Activated B cell treated with CpG ODN at 0.5 μM for 24 hours (primary cell): ENCODE results near the gene ETNPPL. TPM values are rescaled to one million over a fixed set of nuclear protein-coding genes. Genes with fewer than 3 reads are reported as not detected.

ENCODE experiments used
- ATAC-seq: fragments of 200-7000 bp; cut with Tn5 transposase; one replicate; pipeline ENCODE4 v1.10.0; 2021; ENCODE audit warnings: low read depth, mild to moderate bottlenecking, moderate library complexity
- CTCF ChIA-PET: fragments of 350-600 bp; sonication (Branson Sonifier 250); formaldehyde crosslinking; loops from one replicate; lab custom pipeline; 2021; ENCODE audit warnings: antibody characterized with exemption; lab: Charles Lee
- POLR2A ChIA-PET: fragments of 350-600 bp; sonication (Branson Sonifier 250); formaldehyde crosslinking; loops from one replicate; lab custom pipeline; 2021; ENCODE audit warnings: antibody characterized with exemption; lab: Charles Lee
- DNase-seq: peaks from one replicate; pipeline ENCODE4 v3.0.0; 2022
- H3K27ac Mint-ChIP-seq: one replicate; pipeline ENCODE4 v1.8.0; 2020; ENCODE audit warnings: mixed read lengths
- H3K27me3 Mint-ChIP-seq: one replicate; pipeline ENCODE4 v1.8.0; 2021; ENCODE audit warnings: mixed read lengths
- H3K36me3 Mint-ChIP-seq: one replicate; pipeline ENCODE4 v1.8.0; 2021; ENCODE audit warnings: low read depth, mixed read lengths
- H3K4me1 Mint-ChIP-seq: one replicate; pipeline ENCODE4 v1.8.0; 2021; ENCODE audit warnings: mixed read lengths
- H3K4me3 Mint-ChIP-seq: one replicate; pipeline ENCODE4 v1.8.0; 2020; ENCODE audit warnings: mild to moderate bottlenecking, mixed read lengths
- H3K9me3 Mint-ChIP-seq: one replicate; pipeline ENCODE4 v1.8.0; 2020; ENCODE audit warnings: mixed read lengths
- CTCF ChIP-seq: fragments of 200-600 bp; IDR thresholded peaks from one replicate; pipeline ENCODE4 v1.8.0; 2022; ENCODE audit warnings: antibody characterized with exemption, mild to moderate bottlenecking
- intact Hi-C: fragments of 100-400 bp; cut with micrococcal nuclease; formaldehyde crosslinking; loops from one replicate; pipeline ENCODE4 v1.15.1; 2024
- total RNA-seq: library from RNA; stranded (reverse); gene quantifications from 2 replicates; pipeline ENCODE4 v1.2.3, GENCODE V29; 2022

The ETNPPL gene
- total RNA-seq, 1 donor from 2014 or later = not detected

GRCh38 chr4:108787724-108788123 lies 24.9 kb upstream of the ETNPPL start:
- H3K4me1 Mint-ChIP-seq = no peaks in the 10 kb centered on the region

GRCh38 chr4:108787106-108787505 lies 24.3 kb upstream of the ETNPPL start:
- ATAC-seq = no peak
- CTCF ChIA-PET = no interaction called here
- Mint-ChIP-seq H3K36me3 (no peaks in the 10 kb centered on the region), H3K9me3 (no peaks in the 10 kb centered on the region), H3K27me3 (no peaks in the 10 kb centered on the region), H3K4me1 (no peaks in the 10 kb centered on the region), H3K27ac (no peak overlapping the region), H3K4me3 (no peak overlapping the region)
- POLR2A ChIA-PET = no interaction called here
- DNase-seq = no peak
- intact Hi-C loops = no loop called here
- no peak for TF ChIP-seq CTCF

More at GRCh38 chr4:108787724-108788123, 24.9 kb upstream of the ETNPPL start:
- intact Hi-C loops = no loop called here
- ChIA-PET CTCF (no interaction called here), POLR2A (no interaction called here)
- no peak for ATAC-seq
- Mint-ChIP-seq H3K9me3 (no peaks in the 10 kb centered on the region), H3K4me3 (no peak overlapping the region), H3K36me3 (no peaks in the 10 kb centered on the region), H3K27ac (no peak overlapping the region), H3K27me3 (no peaks in the 10 kb centered on the region)
- TF ChIP-seq CTCF = no peak
- DNase-seq = no peak

- DNase-seq (no peak), ATAC-seq (no peak)
- H3K9me3 Mint-ChIP-seq = no peaks in the 10 kb centered on the region
- H3K27me3 Mint-ChIP-seq = no peaks in the 10 kb centered on the region
- no peak for TF ChIP-seq CTCF
- ChIA-PET CTCF (no interaction called here), POLR2A (no interaction called here)
- no peaks in the 10 kb centered on the region for H3K4me1 Mint-ChIP-seq
- H3K27ac Mint-ChIP-seq = no peak overlapping the region
- intact Hi-C loops = no loop called here
- no peaks in the 10 kb centered on the region for H3K36me3 Mint-ChIP-seq
- no peak overlapping the region for H3K4me3 Mint-ChIP-seq
Observed at GRCh38 chr4:108786351-108786750, 23.5 kb upstream of the ETNPPL start.

GRCh38 chr4:108783665-108784463 lies 21.0 kb upstream of the ETNPPL start:
- POLR2A ChIA-PET = no interaction called here
- H3K36me3 Mint-ChIP-seq = no peaks in the 10 kb centered on the region
- intact Hi-C loops = no loop called here
- no peak for TF ChIP-seq CTCF
- H3K27me3 Mint-ChIP-seq = peaks cover 2% of the 10 kb centered on the region
- no peak for ATAC-seq
- H3K4me1 Mint-ChIP-seq = no peaks in the 10 kb centered on the region
- H3K9me3 Mint-ChIP-seq = no peaks in the 10 kb centered on the region
- no peak for DNase-seq
- no peak overlapping the region for H3K27ac Mint-ChIP-seq
- CTCF ChIA-PET = no interaction called here
- H3K4me3 Mint-ChIP-seq = no peak overlapping the region

GRCh38 chr4:108779958-108780357 lies 17.1 kb upstream of the ETNPPL start:
- no peak overlapping the region for H3K27ac Mint-ChIP-seq
- ChIA-PET CTCF (no interaction called here), POLR2A (no interaction called here)
- TF ChIP-seq CTCF = no peak
- no peaks in the 10 kb centered on the region for H3K9me3 Mint-ChIP-seq
- H3K4me1 Mint-ChIP-seq = no peaks in the 10 kb centered on the region
- H3K36me3 Mint-ChIP-seq = no peaks in the 10 kb centered on the region
- intact Hi-C loops = no loop called here
- H3K27me3 Mint-ChIP-seq = peaks cover 7% of the 10 kb centered on the region
- H3K4me3 Mint-ChIP-seq = no peak overlapping the region
- ATAC-seq (no peak), DNase-seq (no peak)
